Stimulated activated effector memory CD8-positive, alpha-beta T cell treated with anti-CD3 and anti-CD28 coated beads, Interleukin-12 subunit alpha, Interleukin-12 subunit beta, amount 100 ng/mL, for 72 hours (primary cell): ENCODE results near the gene HTR3D.
"Not testable (repeated sequence)": the region's sequence is repeated elsewhere in the genome, so short reads cannot be mapped to it uniquely, and the experiment has no call there.

ENCODE experiments used
- ATAC-seq: fragments of 150-1000 bp; cut with Tn5 transposase; 2 replicates; pipeline ENCODE4 v1.10.0; 2021
- DNase-seq, 2 donors: peaks; one replicate each; pipeline ENCODE4 v3.0.0; 2021 to 2022; ENCODE audit warnings: low spot score in 2 of 2
- H3K27ac Mint-ChIP-seq: one replicate; pipeline ENCODE4 v1.8.0; 2022; ENCODE audit warnings: mild to moderate bottlenecking, mixed read lengths
- H3K36me3 Mint-ChIP-seq: one replicate; pipeline ENCODE4 v1.8.0; 2022; ENCODE audit warnings: mild to moderate bottlenecking, mixed read lengths
- H3K4me1 Mint-ChIP-seq: one replicate; pipeline ENCODE4 v1.8.0; 2022; ENCODE audit warnings: mixed read lengths
- H3K4me3 Mint-ChIP-seq: one replicate; pipeline ENCODE4 v1.8.0; 2022; ENCODE audit warnings: mild to moderate bottlenecking, mixed read lengths
- H3K9me3 Mint-ChIP-seq: one replicate; pipeline ENCODE4 v1.8.0; 2022; ENCODE audit warnings: mixed read lengths

Gene HTR3D

DNA sequence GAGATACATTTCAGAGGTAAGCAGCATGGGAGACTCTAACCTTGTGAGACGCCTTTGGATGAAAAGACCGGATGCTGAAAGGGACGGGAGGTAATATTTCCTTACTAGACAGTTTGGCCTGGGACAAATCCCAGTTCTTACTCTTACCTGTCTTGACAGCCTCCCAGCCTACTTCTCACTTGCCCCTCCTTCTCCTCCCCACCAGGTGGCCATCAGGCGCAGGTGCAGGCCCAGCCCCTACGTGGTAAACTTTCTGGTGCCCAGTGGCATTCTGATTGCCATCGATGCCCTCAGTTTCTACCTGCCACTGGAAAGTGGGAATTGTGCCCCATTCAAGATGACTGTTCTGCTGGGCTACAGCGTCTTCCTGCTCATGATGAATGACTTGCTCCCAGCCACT, 6.3 kb downstream of the HTR3D start:
- Mint-ChIP-seq H3K4me3 (no peak overlapping the region), H3K27ac (no peak overlapping the region), H3K9me3 (no peaks in the 10 kb centered on the region), H3K4me1 (no peaks in the 10 kb centered on the region), H3K36me3 (no peaks in the 10 kb centered on the region)
- DNase-seq (no peak), ATAC-seq (no peak)

DNA sequence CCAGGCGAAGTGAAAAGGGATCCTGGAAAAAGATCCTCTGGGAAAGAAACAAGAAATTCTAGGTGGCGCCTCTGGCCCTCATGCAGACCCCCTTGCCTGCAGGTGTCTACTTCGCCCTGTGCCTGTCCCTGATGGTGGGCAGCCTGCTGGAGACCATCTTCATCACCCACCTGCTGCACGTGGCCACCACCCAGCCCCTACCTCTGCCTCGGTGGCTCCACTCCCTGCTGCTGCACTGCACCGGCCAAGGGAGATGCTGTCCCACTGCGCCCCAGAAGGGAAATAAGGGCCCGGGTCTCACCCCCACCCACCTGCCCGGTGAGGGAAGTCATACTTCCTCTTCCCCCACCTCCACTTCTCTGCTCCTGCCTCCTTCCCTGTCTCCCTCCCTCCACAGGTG, 6.8 kb downstream of the HTR3D start:
- not testable (repeated sequence) for H3K4me1 Mint-ChIP-seq, ATAC-seq, H3K36me3 Mint-ChIP-seq, H3K9me3 Mint-ChIP-seq, H3K4me3 Mint-ChIP-seq, H3K27ac Mint-ChIP-seq, DNase-seq

DNA sequence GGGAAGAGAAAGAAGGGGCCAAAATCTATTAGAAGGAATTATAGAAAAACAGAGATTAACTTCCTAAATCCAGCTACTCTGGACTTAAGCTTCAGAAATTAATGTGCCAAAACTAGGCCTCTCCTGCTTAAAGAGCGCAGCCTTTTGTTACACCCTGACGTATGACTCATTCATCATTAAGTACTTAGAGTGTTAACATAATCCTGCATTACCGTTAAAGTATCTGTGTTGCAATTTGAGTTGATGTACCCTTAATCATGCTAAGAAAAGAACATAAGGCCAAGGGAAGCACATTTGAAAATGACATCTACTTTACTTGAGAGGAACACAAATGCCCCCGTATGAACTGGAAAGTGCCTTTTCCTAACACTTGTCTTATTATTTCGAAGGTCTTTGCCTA, 7.9 kb downstream of the HTR3D start:
- Mint-ChIP-seq H3K4me1 (no peaks in the 10 kb centered on the region), H3K27ac (peak overlapping the region; percentile 13)

DNA sequence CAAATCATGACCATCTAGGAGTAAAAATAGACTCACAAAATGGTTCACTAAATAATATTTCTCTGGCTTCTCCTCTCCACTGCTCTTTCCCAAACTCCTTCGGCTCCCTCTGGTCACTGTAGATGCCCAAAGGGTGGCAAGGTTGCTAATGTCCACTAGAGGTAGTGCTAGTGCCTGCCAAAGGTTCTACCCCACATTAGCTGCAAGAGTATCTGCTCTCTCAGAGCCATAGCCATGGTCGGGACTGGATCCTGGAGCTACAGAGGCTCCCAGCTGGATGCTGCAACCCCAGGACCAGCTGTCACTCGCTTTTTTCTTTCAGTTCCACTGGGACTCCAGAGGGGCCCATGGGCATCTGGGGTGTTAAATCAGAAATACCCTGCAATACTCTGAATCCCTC, 8.5 kb downstream of the HTR3D start:
- Mint-ChIP-seq H3K4me1 (no peaks in the 10 kb centered on the region), H3K9me3 (no peaks in the 10 kb centered on the region), H3K27ac (no peak overlapping the region), H3K36me3 (no peaks in the 10 kb centered on the region), H3K4me3 (no peak overlapping the region)
- ATAC-seq (no peak), DNase-seq (no peak)

More for the DNA sequence above, 7.9 kb downstream of the HTR3D start:
- no peaks in the 10 kb centered on the region for H3K36me3 Mint-ChIP-seq
- no peak overlapping the region for H3K4me3 Mint-ChIP-seq
- ATAC-seq = no peak
- H3K9me3 Mint-ChIP-seq = no peaks in the 10 kb centered on the region
- no peak for DNase-seq

DNA sequence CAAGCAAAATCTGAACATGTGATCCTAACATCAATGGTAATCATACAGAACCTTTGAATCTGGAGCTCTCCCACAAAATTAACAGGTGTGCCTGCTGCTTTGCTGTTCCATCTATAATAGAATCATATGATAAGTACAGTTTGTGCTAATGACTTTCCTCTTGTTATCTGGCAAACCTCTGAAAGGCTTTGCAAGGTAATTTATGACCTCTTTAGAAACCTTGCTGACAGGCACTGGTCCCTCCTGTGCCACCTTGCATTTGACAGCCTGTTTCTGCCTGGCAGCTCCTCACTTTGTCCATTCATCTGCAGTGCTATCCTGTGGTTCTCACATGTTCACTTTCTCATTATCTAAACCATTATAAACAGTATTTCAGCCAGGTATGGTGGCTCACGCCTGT, 11.1 kb downstream of the HTR3D start:
- Mint-ChIP-seq H3K36me3 (no peaks in the 10 kb centered on the region), H3K9me3 (no peaks in the 10 kb centered on the region), H3K27ac (no peak overlapping the region), H3K4me3 (no peak overlapping the region), H3K4me1 (no peaks in the 10 kb centered on the region)
- no peak for DNase-seq
- no peak for ATAC-seq

DNA sequence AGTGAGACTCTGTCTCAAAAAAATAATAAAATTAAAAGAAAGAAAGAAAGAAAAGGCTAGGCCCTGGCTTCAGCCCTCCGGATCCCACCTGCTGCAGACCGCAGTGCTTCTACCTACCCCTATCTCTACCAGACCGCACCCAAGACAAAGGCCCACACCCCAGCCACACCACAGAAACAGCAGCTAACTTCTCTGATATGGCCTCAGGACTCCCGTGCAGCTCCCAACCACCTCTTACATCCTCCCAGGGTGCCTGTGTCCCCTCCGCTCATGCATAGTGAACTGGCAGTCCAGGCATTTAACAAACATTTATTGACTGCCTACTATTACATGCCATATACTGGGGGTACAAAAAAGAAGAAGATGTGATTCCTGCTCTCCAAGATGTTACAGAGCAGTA, 14.5 kb downstream of the HTR3D start:
- DNase-seq (no peak), ATAC-seq (no peak)
- Mint-ChIP-seq H3K4me1 (peaks cover 6% of the 10 kb centered on the region), H3K27ac (no peak overlapping the region), H3K36me3 (no peaks in the 10 kb centered on the region), H3K4me3 (no peak overlapping the region), H3K9me3 (no peaks in the 10 kb centered on the region)

DNA sequence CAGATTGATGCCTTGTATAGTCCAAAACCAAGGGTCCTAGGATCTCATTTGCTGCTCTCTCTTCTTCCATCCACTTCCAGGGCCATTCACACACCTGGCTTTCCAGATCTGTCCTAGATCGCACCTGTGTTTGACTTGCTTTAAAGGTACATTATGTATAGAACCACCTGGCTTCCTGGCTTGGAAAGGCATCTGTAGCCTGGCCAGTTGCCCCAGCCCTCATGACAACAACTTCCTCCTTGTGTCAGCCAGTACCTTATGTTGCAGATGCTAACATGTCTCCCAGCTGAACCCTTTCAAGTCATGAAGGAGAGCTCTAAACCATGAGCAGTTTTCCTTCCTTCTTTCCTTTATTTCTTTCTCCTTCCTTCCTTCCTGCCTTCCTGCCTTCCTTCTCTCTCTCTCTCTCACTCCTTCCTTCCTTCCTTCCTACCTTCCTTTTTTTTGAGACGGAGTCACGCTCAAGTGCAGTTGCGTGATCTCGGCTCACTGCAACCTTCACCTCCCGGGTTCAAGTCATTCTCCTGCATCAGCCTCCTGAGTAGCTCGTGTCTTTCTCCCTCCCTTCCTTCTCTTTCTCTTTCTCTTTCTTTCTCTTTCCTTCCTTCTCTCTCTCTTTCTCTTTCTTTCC, 18.8 kb downstream of the HTR3D start:
- H3K9me3 Mint-ChIP-seq = no peaks in the 10 kb centered on the region
- ATAC-seq = no peak
- no peak overlapping the region for H3K4me3 Mint-ChIP-seq
- peaks cover 6% of the 10 kb centered on the region for H3K4me1 Mint-ChIP-seq
- H3K27ac Mint-ChIP-seq = no peak overlapping the region
- DNase-seq = no peak
- H3K36me3 Mint-ChIP-seq = no peaks in the 10 kb centered on the region

DNA sequence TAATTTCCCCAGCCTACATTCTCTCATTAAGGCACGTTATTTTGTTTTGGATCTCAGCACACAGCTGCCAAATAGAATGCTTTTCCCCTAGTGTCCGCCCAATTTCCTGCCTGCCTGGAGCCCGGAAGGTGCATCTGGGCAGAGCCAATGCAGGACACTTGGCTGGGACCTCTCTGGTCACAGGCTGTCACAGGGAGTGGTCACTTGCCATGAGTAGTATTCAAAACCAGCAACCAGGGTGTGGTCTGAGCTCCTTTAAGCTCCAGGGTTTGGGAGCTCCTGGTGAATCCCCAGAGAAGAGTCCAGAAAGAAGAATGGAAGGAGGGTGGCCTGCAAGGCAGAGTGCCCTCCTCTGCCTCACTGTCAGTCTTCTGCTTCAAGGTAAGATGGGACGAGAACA, 21.2 kb downstream of the HTR3D start, which contains the start of gene HTR3C:
Gene HTR3C, plus strand, starts transcription at position 281 of the 400 bp plus-strand sequence. Its CDS starts 34 bp downstream, at position 315.
- no peak within 1 kb of the TSS for H3K4me3 Mint-ChIP-seq
- DNase-seq = no peak
- H3K27ac Mint-ChIP-seq = no peak within 1 kb of the TSS
- no peaks in the 10 kb centered on the region for H3K36me3 Mint-ChIP-seq
- ATAC-seq = no peak
- H3K4me1 Mint-ChIP-seq = peaks cover 6% of the 10 kb centered on the region
- H3K9me3 Mint-ChIP-seq = no peaks in the 10 kb centered on the region

DNA sequence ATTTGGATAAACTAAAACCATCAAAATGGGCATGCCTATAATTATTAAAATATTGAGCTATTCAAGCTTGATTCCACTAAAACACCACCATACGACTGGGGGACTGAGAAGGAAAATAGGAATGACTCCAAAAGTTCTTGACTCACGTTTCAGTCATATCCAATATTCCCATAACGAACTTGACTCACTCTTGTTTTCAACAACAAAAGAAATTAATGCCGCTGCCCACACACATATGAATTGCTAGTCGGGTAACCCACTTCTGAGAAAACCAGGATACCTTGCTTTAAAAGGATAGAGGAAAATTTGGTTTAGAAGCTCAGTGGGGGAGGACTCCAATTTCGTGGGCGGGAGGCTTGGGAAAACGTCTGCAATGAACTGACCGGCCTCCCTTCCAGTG, 26.5 kb downstream of the HTR3D start:
- Mint-ChIP-seq H3K4me1 (no peaks in the 10 kb centered on the region), H3K4me3 (no peak overlapping the region), H3K9me3 (no peaks in the 10 kb centered on the region), H3K36me3 (no peaks in the 10 kb centered on the region), H3K27ac (no peak overlapping the region)
- DNase-seq (no peak), ATAC-seq (no peak)

DNA sequence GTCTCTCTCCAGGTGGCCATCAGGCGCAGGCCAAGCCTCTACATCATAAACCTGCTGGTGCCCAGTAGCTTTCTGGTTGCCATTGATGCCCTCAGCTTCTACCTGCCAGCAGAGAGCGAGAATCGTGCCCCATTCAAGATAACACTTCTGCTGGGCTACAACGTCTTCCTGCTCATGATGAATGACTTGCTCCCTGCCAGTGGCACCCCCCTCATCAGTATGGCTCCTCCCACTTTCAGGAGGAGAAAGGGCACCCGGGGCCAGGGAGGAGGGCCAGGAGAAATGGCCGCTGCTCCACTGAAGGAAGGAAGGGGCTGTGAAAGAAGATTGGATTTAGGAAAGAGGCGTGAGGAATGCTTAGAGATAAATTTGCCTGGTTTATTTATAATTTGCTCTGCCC, 27.9 kb downstream of the HTR3D start:
- no peak for ATAC-seq
- Mint-ChIP-seq H3K9me3 (no peaks in the 10 kb centered on the region), H3K4me1 (no peaks in the 10 kb centered on the region), H3K4me3 (no peak overlapping the region), H3K27ac (no peak overlapping the region), H3K36me3 (no peaks in the 10 kb centered on the region)
- no peak for DNase-seq

DNA sequence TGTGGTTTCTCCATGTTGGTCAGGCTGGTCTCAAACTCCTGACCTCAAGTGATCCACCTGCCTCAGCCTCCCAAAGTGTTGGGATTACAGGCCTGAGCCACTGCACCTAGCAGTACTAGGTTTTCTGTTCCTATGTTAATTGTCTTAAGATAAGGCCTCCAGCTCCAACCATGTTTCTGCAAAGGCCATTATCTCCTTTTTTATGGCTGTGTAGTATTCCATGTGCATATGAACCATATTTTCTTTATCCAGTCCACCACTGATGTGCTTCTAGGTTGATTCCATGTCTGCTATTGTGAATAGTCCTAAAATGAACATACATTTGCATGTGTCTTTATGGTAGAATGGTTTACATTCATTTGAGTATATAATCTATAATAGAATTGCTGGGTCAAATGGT, 31.1 kb downstream of the HTR3D start:
- Mint-ChIP-seq H3K27ac (no peak overlapping the region), H3K36me3 (no peaks in the 10 kb centered on the region), H3K4me1 (no peaks in the 10 kb centered on the region), H3K9me3 (no peaks in the 10 kb centered on the region), H3K4me3 (no peak overlapping the region)
- DNase-seq = no peak
- ATAC-seq = no peak

DNA sequence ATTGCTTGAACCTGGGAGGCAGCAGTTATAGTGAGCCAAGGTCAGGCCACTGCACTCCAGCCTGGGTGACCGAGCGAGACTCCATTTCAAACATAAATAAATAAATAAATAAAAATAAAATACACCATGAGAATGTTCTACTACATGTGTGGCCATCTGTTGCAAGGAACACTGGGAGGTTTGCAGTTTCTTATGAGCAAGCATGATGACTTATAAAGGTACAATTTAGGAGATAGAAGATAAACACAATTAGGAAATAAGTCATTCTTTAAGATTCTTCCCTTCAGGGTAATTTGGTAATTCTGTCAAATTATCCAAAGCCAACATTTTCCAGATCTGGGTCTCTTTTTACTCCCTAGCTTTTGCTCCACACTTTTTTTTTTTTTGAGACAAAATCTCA, 34.7 kb downstream of the HTR3D start:
- ATAC-seq = no peak
- Mint-ChIP-seq H3K27ac (no peak overlapping the region), H3K4me3 (no peak overlapping the region), H3K4me1 (no peaks in the 10 kb centered on the region), H3K36me3 (no peaks in the 10 kb centered on the region), H3K9me3 (no peaks in the 10 kb centered on the region)
- no peak for DNase-seq

DNA sequence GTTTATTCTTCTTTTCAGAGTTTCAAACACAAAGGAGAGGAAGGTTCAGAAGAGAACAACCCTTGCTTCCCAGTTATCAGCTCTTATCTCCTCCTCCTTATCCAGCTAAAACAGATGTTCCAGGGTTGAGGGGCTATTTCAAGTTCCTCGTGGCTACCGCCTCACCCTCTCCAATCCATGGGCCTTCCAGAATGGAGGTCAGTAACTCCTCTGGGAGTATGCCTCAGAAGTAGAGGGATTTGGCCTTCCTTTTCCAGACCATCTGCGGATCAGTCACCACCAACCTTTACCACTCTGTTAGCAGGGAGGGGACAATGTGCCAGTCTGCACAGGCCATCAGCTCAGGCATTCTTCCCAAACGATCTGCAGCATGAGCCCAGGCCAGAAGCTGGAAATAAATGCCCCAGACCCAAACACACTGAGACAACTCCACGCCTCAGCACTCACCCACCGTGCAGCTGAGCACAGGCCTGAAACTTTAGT, 36.1 kb downstream of the HTR3D start:
- DNase-seq = no peak
- no peaks in the 10 kb centered on the region for H3K9me3 Mint-ChIP-seq
- ATAC-seq = no peak
- no peaks in the 10 kb centered on the region for H3K4me1 Mint-ChIP-seq
- H3K36me3 Mint-ChIP-seq = no peaks in the 10 kb centered on the region
- H3K4me3 Mint-ChIP-seq = no peak overlapping the region
- no peak overlapping the region for H3K27ac Mint-ChIP-seq

DNA sequence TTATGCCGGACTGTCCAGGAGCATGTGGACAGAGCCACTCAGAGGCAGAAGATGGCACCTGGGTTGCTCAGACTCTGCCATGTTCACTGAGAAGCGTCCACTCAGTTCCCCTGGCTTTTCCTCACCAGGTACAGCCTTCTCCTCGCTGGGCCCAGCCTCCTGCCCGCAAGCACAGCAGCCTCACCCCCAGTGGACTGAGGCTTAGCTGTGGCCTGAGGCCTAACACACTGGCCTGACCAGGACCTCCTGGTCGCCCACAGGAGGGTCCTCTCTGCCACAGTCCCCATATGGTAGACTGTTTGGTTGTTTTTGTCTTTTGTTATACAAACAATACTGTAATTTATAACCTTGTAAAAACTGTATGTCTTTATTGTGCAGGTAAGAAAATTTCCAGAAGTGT, 36.8 kb downstream of the HTR3D start:
- no peak for ATAC-seq
- Mint-ChIP-seq H3K4me3 (no peak overlapping the region), H3K4me1 (no peaks in the 10 kb centered on the region), H3K27ac (no peak overlapping the region), H3K9me3 (no peaks in the 10 kb centered on the region), H3K36me3 (no peaks in the 10 kb centered on the region)
- DNase-seq = no peak

DNA sequence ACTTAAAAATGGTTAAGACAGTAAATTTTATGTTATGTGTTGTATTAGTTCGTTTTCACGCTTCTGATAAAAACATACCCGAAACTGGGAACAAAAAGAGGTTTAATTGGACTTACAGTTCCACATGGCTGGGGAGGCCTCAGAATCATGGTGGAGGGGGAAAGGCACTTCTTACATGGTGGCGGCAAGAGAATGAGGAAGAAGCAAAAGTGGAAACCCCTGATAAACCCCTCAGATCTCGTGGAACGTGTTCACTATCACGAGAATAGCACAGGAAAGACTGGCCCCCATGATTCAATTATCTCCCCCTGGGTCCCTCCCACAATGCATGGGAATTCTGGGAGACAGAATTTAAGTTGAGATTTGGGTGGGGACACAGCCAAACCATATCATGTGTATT, 39.6 kb downstream of the HTR3D start:
- not testable (repeated sequence) for H3K27ac Mint-ChIP-seq, H3K4me1 Mint-ChIP-seq, DNase-seq, ATAC-seq, H3K36me3 Mint-ChIP-seq, H3K4me3 Mint-ChIP-seq, H3K9me3 Mint-ChIP-seq

DNA sequence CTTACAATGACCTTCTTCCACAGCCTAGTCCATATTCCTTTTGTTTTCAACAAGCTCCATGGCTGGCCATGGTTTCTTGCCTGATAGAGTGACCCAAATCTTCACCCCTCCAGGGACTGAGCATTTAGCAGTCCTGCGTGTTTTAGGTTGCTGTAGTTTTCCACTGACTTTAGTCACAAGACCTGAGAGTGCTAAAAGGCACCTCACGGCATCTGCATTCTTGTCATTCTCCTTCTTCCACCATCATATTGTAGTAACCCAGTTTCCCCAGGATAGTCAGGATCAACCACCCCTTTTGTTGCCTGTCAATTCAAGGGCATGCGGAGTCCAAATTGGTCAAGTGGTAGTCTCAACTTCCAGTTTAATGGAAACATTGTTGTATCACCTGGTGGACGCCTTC, 42.1 kb downstream of the HTR3D start:
- H3K27ac Mint-ChIP-seq = no peak overlapping the region
- H3K9me3 Mint-ChIP-seq = no peaks in the 10 kb centered on the region
- ATAC-seq = no peak
- H3K4me1 Mint-ChIP-seq = no peaks in the 10 kb centered on the region
- no peaks in the 10 kb centered on the region for H3K36me3 Mint-ChIP-seq
- no peak overlapping the region for H3K4me3 Mint-ChIP-seq
- DNase-seq = no peak

DNA sequence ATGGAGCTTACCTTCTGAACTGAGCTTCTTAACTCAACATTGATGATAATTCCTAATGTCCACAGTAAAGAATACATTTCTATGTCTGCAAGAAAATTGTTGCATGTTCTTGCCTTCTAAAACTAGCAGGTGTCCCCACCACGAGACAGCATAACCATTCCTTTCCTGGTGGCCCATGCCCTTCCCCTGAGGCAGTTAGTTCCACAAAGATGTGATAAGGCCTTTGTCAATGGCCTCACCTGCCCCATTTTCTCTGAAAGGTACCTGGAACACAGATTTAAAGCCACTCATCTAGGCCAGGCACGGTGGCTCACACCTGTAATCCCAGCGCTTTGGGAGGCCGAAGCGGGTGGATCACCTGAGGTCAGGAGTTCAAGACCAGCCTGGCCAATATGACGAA, 44.4 kb downstream of the HTR3D start:
- H3K27ac Mint-ChIP-seq = no peak overlapping the region
- no peaks in the 10 kb centered on the region for H3K36me3 Mint-ChIP-seq
- no peak for ATAC-seq
- H3K4me1 Mint-ChIP-seq = no peaks in the 10 kb centered on the region
- no peak for DNase-seq
- H3K9me3 Mint-ChIP-seq = no peaks in the 10 kb centered on the region
- H3K4me3 Mint-ChIP-seq = no peak overlapping the region
